Stimulated activated CD8-positive, alpha-beta memory T cell treated with anti-CD3 and anti-CD28 coated beads, Interleukin-7, amount 100 ng/mL, for 1 hour (primary cell): ENCODE data around the gene SNX18.
"Not testable (repeated sequence)": the region's sequence is repeated elsewhere in the genome, so short reads cannot be mapped to it uniquely, and the experiment has no call there.

Source experiments
- DNase-seq, 2 donors: peaks; one replicate each; pipeline ENCODE4 v3.0.0-alpha.2; 2020; ENCODE audit warnings: low read depth in 2 of 2

The SNX18 gene

DNA sequence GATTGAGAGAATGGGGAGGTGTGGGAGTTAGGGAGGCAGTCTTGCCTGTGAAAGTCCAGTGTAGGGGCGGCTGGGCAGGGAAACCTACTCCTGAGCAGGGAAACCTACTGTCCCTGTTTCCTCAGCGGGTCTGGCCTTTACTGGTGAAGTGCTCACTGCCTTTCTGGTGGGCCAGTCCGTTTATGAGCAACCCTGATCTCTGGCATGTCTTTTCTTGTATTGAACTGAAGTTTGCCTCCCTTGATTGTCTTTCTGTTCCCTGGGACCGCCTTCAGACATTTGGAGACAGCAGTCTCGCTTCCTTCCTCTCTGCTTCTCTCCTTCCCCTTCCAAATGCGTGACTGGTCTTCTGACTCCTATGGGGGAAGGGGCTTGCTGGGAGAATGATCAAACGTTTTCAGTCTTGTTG is 2.9 kb downstream of the SNX18 start:
- no peak for DNase-seq

GRCh38 chr5:54520940-54521339 is 3.4 kb downstream of the SNX18 start:
- DNase-seq, result no peak

DNA sequence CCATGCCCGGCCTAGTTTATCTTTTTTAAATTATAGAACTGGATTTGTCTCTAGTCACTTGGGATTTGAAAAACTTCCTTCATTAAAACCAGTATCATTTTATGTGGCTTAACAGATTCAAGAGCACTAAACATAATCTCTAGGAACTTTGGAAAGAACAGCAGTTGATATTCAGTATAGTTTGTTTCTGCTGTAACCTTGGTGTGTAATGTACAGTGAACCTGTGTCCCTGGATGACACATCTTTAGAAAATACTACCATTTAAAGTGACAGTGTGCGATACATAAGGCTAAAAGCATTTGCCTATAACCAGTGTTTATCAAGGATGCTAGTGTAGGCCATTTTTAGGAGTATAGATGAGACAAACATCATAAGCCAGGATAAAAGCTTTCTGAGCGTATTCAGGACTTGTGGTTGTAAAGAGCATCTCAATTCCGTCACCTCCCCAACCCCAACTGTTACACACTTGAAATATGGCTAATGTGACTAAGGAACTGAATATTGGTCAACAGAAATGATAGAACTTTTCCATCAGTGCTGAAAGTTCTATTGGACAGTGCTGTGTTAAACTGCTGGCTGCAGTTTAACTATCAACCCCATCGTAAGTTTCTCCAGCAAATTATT is 4.4 kb downstream of the SNX18 start:
- DNase-seq, result no peak

DNA sequence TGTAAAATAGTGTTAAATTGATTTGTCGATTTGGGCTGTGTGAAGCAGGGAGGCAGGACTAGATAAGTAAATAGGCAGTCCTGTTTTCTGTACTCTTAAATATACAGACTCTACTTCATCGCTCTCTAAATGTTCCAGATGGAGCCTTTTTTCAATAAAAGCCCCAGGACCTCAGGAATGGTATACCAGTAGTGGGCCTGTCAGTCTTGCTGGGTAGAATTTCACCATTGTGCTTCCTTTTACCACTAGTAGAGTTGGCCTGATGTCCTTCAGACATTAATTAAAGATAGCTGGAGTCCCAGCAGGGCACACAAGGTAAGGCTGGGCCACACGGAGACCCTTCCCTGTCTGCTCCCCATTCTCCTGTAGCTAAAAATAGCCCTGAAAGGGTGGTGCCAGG is 6.0 kb downstream of the SNX18 start:
- DNase-seq, result no peak

DNA sequence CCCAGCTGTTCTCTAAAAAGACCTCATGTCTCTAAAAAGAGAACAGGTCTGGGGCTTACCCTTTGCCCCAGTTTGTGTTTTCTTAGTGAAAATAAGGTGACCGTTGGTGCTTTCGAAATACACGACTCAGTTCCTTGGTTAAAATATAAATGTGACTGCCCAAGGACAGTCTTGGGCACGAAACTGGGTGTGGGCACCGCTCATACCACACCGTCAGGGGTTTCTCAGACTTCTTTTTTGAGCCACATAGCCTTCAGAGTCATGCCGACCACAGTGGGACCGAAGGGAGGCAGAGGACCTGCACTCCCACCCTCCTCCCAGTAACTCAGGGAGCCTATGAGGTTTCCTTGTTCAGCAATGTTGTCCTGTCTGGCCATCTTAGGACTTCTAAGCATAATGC is 6.5 kb downstream of the SNX18 start:
- no peak for DNase-seq

GRCh38 chr5:54524704-54525103 is 7.1 kb downstream of the SNX18 start:
- DNase-seq, result no peak

- DNase-seq, result no peak
Measured at GRCh38 chr5:54525261-54525660, 7.7 kb downstream of the SNX18 start.

DNA sequence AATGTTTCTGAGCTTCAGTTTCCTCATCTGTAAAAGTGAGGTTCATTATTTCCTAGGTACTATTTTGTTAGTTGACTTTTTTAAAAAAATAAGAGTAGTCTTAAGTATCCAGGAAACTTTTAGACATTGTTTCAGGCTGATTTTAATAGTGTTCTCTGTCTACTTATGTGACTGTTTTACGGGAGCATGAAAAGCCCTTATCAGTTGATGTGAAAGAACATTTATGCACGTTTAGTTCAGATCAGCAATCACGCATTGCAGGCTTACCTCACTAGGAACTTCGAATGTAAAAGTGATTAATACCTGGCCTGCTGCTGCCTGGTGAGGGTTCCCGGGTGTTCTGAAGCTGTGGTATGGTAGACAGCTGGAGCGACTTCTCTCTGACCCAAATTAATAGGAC is 8.1 kb downstream of the SNX18 start:
- no peak for DNase-seq

- DNase-seq, result no peak
Measured at GRCh38 chr5:54526604-54527288, 9.2 kb downstream of the SNX18 start.

- DNase-seq, result no peak
Measured at GRCh38 chr5:54528633-54529209, 11.2 kb downstream of the SNX18 start.

GRCh38 chr5:54529565-54529964 is 12.0 kb downstream of the SNX18 start:
- DNase-seq, result no peak

GRCh38 chr5:54531546-54531945 is 14.0 kb downstream of the SNX18 start:
- DNase-seq, result no peak

GRCh38 chr5:54533541-54534190 is 16.1 kb downstream of the SNX18 start:
- DNase-seq, result no peak

GRCh38 chr5:54534191-54535004 is 16.8 kb downstream of the SNX18 start:
- no peak for DNase-seq

DNA sequence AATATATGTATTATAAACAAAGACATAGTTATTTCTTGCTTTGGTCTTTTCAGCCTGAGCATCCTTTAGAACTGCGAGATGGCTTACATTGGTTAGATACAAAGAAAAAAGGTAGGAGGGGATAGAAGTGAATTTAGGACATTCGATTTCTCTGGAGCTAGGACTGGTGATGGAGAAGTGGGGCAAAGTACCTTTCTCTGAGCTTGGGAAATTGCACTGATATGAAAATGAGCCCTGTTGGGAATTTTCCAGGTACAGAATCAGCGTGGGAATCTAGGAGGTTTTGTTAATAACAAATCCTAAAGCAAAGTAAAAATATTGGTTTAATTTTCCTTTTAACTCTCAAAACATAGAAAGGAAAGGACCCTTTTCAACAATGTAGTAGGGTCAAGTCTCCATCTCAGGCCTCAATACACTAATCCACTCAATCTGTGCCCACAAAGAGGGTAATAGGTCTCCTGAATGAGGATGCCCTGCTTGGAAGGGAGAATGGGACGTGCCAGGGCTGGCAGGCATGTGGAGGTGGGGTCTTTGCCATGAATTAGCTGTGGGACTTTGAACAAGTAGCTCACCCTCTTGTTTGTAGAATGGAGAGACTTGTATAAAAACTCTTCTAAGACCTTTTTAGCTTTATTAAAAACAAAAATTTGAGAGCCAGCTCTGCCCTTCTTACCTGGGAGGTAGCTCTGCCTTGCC is 17.7 kb downstream of the SNX18 start:
- no peak for DNase-seq

GRCh38 chr5:54536375-54536774 is 18.8 kb downstream of the SNX18 start:
- not testable (repeated sequence) for DNase-seq

GRCh38 chr5:54536861-54537260 is 19.3 kb downstream of the SNX18 start:
- DNase-seq, result not testable (repeated sequence)

DNA sequence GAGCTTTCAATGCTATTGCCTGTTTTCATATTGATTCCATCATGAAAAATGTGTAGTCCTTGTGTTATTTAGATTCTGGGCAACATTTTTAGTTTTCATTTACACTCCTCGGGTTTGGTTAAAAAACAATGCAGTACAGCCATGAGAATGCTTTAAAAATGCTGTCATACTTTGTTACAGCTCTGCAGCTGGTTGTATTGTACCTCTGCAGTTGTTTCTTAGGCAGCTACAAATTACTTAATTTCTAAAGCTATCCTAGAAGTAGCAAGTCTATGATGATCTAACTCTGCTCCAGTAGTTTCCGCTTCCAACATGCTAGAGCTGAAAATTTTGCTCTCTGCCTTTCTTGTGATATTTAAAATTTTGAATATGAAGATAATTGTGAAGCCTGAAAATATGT is 20.2 kb downstream of the SNX18 start:
- no peak for DNase-seq

- DNase-seq, result no peak
Measured at GRCh38 chr5:54538156-54538555, 20.6 kb downstream of the SNX18 start.

GRCh38 chr5:54539001-54539400 is 21.4 kb downstream of the SNX18 start:
- no peak for DNase-seq

- no peak for DNase-seq
Measured at GRCh38 chr5:54540286-54540685, 22.7 kb downstream of the SNX18 start.
